ENCODE measurements around the gene KCNJ3.

The KCNJ3 gene

GRCh38 chr2:154740361-154740760 is 41.9 kb downstream of the KCNJ3 start:
- TF ChIP-seq CTCF (IDR thresholded peaks at IDR 0.05; ENCODE audit: borderline replicate concordance, control extremely low read depth, extremely low read depth, insufficient read depth, missing control alignments), result no peak
- in situ Hi-C loops (cut with MboI; ENCODE audit: low sequenced_read_pairs, unreplicated experiment), result no loop called here

GRCh38 chr2:154758871-154759270 is 60.4 kb downstream of the KCNJ3 start:
- no peak for TF ChIP-seq CTCF (IDR thresholded peaks at IDR 0.05; ENCODE audit: borderline replicate concordance, control extremely low read depth, extremely low read depth, insufficient read depth, missing control alignments)
- no peak for DNase-seq (ENCODE audit: low spot score)
- in situ Hi-C loops (cut with MboI; ENCODE audit: low sequenced_read_pairs, unreplicated experiment), result no loop called here

More at GRCh38 chr2:154740361-154740760, 41.9 kb downstream of the KCNJ3 start:
- DNase-seq (ENCODE audit: low spot score), result no peak

- TF ChIP-seq CTCF (IDR thresholded peaks at IDR 0.05; ENCODE audit: borderline replicate concordance, control extremely low read depth, extremely low read depth, insufficient read depth, missing control alignments), result no peak
- DNase-seq (ENCODE audit: low spot score), result no peak
- in situ Hi-C loops (cut with MboI; ENCODE audit: low sequenced_read_pairs, unreplicated experiment), result no loop called here
Measured at GRCh38 chr2:154762638-154763037, 64.1 kb downstream of the KCNJ3 start.

DNA sequence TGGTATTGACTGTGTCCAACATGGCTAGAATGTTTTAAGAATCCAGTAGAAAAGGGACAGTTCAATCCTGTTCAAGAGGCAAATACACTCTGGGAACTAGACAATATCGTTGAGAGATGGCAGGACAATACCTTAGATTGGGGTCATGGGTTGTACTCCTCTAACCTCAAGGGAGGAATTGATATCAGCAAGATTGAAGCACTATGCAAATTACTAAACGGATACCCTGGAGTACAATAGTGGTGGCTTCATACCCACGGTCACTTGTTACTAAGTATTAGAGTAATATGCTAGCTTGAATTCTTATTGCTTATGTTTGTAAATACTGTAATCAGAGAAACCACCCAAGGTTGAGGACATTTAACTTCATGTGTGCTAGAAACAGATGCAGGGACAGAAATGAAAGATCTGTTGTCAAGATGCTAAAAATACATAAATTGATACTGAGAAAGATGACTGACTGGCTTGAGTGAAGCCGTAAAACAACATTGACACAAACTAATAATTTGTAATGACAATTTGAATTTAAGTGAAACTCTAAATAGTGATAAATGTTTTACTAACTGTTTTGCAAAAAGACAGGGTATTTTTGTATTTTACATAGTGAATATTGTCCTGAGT is 73.3 kb downstream of the KCNJ3 start:
- TF ChIP-seq CTCF (IDR thresholded peaks at IDR 0.05; ENCODE audit: borderline replicate concordance, control extremely low read depth, extremely low read depth, insufficient read depth, missing control alignments), result no peak

GRCh38 chr2:154776825-154777224 is 78.3 kb downstream of the KCNJ3 start:
- in situ Hi-C loops (cut with MboI; ENCODE audit: low sequenced_read_pairs, unreplicated experiment), result no loop called here
- DNase-seq (ENCODE audit: low spot score), result no peak
- TF ChIP-seq CTCF (IDR thresholded peaks at IDR 0.05; ENCODE audit: borderline replicate concordance, control extremely low read depth, extremely low read depth, insufficient read depth, missing control alignments), result no peak

More for the DNA sequence above, 73.3 kb downstream of the KCNJ3 start:
- DNase-seq (ENCODE audit: low spot score), result no peak
- in situ Hi-C loops (cut with MboI; ENCODE audit: low sequenced_read_pairs, unreplicated experiment), result no loop called here

DNA sequence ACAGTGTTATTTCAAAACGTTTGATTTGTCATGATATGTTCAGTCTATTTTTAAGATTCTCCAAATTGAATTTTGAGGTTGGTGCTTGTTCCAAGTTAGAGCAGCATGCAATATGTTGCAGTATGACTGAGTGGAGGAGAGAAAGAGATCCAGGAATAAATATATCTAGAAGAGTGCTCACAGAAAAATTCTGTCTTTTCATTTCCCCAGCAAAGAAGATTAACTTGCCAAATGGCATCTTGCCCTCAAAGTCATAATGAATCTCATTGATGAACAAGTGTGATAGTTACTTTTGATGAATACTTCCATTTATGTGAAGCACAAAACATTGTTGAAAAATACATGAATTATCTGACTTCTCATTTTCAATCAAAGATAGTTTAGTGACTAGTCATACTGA is 95.9 kb downstream of the KCNJ3 start:
- no peak for TF ChIP-seq CTCF (IDR thresholded peaks at IDR 0.05; ENCODE audit: borderline replicate concordance, control extremely low read depth, extremely low read depth, insufficient read depth, missing control alignments)
- in situ Hi-C loops (cut with MboI; ENCODE audit: low sequenced_read_pairs, unreplicated experiment), result no loop called here
- DNase-seq (ENCODE audit: low spot score), result no peak
